Psoas muscle (tissue), 8 donors: Measurements from ENCODE around the gene PAK5. TPM values are rescaled to one million over a fixed set of nuclear protein-coding genes. Genes with fewer than 3 reads are reported as not detected.

Source experiments
- ATAC-seq, 4 donors: fragments of 200-7000 bp; cut with Tn5 transposase; one replicate each; pipeline ENCODE4 v1.9.1; 2020; ENCODE audit warnings: moderate library complexity in 3 of 4, mild to moderate bottlenecking in 2 of 4
- DNase-seq, 2 donors: peaks; one replicate each; pipeline ENCODE4 v3.0.0-alpha.2; 2020
- H3K27ac ChIP-seq: fragments of 200-600 bp; one replicate; pipeline ENCODE4 v1.8.0; 2022
- H3K27me3 ChIP-seq, 3 donors: fragments of 200-600 bp in 1 of 3; one replicate each; pipeline versions ENCODE4 v1.6.1 to v1.8.0; 2013 to 2022; ENCODE audit warnings: low read length in 2 of 3, mild to moderate bottlenecking in 2 of 3, moderate library complexity in 1 of 3; ENCODE audit not compliant: insufficient read depth in 3 of 3
- H3K36me3 ChIP-seq, 2 donors: fragments of 200-600 bp in 1 of 2; one replicate each; pipeline versions ENCODE4 v1.6.1 to v1.8.0; 2013 to 2022; ENCODE audit warnings: low read depth in 1 of 2, mild to moderate bottlenecking in 1 of 2, moderate library complexity in 1 of 2; ENCODE audit not compliant: insufficient read depth in 1 of 2
- H3K4me1 ChIP-seq: fragments of 200-600 bp; one replicate; pipeline ENCODE4 v1.8.0; 2022
- H3K4me3 ChIP-seq: fragments of 200-600 bp; one replicate; pipeline ENCODE4 v1.8.0; 2022; ENCODE audit warnings: mild to moderate bottlenecking
- H3K9me3 ChIP-seq: fragments of 200-600 bp; one replicate; pipeline ENCODE4 v1.8.0; 2022
- WGBS, 3 donors: extraction: QIAGEN DNeasy Blood & Tissue Kit; methylation state at CpG; one replicate each; pipeline versions ENCODE4 v1.1.6 to v1.1.7; 2013; 5-methylcytosine and 5-hydroxymethylcytosine counted together
- intact Hi-C, 2 donors: fragments of 100-400 bp; cut with DNase I; formaldehyde crosslinking; loops; one replicate each; pipeline versions ENCODE4 v1.11.0 to v1.14.2; 2022
- polyA plus RNA-seq, 3 donors: library from polyadenylated mRNA; stranded (reverse); fragments of 200-250 nt; gene quantifications; one replicate each; pipeline ENCODE4 v1.2.3, GENCODE V29; 2013
- total RNA-seq, 4 donors: library from RNA; stranded (reverse); fragmentation: NEBNext Ultra II Directional in 2 of 4; extraction: Animal tissue kit (Norgen Biotek cat#: 25700) in 2 of 4; gene quantifications; one replicate each; pipeline versions ENCODE4 v1.2.1 to v1.2.4, GENCODE V29; 2021 to 2023
- TF ChIP-seq, protein P1 (sequence below): fragments of 200-600 bp; IDR thresholded peaks from one replicate; pipeline ENCODE4 v1.8.0; 2022; ENCODE audit warnings: antibody characterized with exemption
- donor health status: healthy with polysubstance abuse.
- donor health status: DM: no; HTN: no; CAD: no; lungs with moderate emphysema.
- donor health status: Bipolar disorder and iron deficiency.
- donor health status: healthy.
- donor health status: DM: yes; HTN: yes; CAD: no.
- donor health status: DM: no; HTN: no; CAD: no.
- donor health status: DM: no; HTN: no; CAD: no.
- donor health status: DM: yes; HTN: yes; CAD: no.

Gene PAK5
- total and polyA plus RNA-seq, 7 donors: 0.01 TPM; not detected in 6

DNA sequence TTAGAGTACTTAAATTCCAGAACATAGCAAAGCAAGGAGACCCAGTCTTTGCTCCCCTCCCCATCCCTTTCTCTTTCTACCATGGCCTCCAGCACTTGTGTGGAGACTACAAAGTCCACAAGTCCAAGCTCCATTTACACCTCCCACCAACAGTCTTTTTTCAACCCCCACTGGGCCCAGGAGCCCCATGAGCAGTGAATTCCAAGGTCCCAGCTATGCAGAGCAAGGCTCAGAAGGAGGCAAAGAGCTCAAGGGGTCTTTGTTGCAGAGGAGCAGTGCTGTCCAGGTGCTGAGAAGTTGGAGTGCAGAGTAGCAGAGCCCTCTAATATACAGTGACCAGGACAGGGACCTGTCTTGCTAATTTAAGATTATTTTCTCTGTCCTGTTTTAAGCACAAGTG is 9.0 kb downstream of the PAK5 start:
- DNase-seq (no peak), ATAC-seq (no peak)
- Histone ChIP-seq H3K36me3 (no peaks in the 10 kb centered on the region), H3K27ac (no peak overlapping the region), H3K4me3 (no peak overlapping the region), H3K4me1 (no peaks in the 10 kb centered on the region), H3K9me3 (no peaks in the 10 kb centered on the region), H3K27me3 (no peaks in the 10 kb centered on the region)
- TF ChIP-seq, protein P1, sequence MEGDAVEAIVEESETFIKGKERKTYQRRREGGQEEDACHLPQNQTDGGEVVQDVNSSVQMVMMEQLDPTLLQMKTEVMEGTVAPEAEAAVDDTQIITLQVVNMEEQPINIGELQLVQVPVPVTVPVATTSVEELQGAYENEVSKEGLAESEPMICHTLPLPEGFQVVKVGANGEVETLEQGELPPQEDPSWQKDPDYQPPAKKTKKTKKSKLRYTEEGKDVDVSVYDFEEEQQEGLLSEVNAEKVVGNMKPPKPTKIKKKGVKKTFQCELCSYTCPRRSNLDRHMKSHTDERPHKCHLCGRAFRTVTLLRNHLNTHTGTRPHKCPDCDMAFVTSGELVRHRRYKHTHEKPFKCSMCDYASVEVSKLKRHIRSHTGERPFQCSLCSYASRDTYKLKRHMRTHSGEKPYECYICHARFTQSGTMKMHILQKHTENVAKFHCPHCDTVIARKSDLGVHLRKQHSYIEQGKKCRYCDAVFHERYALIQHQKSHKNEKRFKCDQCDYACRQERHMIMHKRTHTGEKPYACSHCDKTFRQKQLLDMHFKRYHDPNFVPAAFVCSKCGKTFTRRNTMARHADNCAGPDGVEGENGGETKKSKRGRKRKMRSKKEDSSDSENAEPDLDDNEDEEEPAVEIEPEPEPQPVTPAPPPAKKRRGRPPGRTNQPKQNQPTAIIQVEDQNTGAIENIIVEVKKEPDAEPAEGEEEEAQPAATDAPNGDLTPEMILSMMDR: no peak
- intact Hi-C loops: no loop called here

DNA sequence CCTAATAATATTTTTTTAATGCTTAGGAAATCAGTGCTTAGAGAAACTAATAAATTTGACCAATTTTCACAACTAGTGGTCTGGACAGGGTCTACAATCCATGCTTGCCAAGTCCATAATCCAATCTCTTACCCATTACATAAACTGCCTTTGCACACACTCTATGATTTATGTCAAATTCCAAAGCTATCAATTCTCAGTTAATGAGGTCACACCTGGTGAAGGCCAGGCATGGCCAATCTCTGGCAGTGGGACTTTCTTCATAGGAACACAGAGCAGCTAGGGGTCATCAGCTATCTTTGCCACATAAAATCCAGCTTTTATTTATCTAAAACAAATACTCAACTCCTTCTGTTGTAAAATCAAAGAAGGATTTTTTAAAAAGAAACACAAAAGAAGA is 21.2 kb downstream of the PAK5 start:
- Histone ChIP-seq H3K4me1 (no peaks in the 10 kb centered on the region), H3K9me3 (no peaks in the 10 kb centered on the region), H3K4me3 (no peak overlapping the region), H3K27ac (no peak overlapping the region), H3K36me3 (no peaks in the 10 kb centered on the region), H3K27me3 (no peaks in the 10 kb centered on the region)
- DNase-seq (no peak), ATAC-seq (no peak)
- TF ChIP-seq, protein P1: no peak
- intact Hi-C loops: no loop called here

DNA sequence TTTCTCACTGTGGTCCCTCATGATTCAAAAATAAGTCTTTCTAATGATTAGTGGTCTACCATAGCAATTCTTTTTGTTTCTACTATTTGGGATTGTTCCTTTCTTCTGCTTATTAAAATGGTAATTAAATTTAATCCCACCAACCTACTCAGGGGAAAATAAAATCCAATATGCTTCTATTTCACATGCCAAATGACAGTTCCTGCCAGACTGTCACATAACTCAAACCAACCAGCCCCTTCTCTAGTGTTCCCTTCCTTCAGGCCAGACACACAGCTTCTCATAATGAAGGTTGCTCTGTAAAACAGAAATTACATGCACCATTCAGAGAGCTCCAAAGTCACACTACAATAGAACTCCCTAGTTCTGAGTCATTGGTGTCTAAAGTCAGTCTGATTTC is 23.2 kb downstream of the PAK5 start:
- H3K36me3 ChIP-seq: no peaks in the 10 kb centered on the region
- ATAC-seq (no peak), DNase-seq (no peak)
- no peaks in the 10 kb centered on the region for H3K27me3 ChIP-seq
- intact Hi-C loops: no loop called here
- H3K4me1 ChIP-seq: no peaks in the 10 kb centered on the region
- TF ChIP-seq, protein P1: no peak
- H3K27ac ChIP-seq: no peak overlapping the region
- H3K9me3 ChIP-seq: no peaks in the 10 kb centered on the region
- H3K4me3 ChIP-seq: no peak overlapping the region

DNA sequence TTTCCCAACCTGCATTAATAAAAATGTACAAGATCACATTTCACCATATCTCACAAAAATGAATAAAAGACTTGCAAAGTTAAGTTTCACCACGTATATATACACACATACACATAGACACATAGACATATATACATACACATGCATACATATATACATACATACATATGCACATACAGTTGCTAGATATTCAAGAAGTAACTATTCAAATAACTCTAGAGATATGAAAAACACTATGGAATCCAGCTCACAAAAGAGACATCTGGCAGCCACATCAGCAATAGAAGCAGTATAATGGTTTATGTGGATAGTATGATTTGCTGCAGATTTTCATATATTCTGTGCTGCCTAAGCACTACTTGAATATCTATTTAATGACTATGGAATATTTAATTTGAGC is 28.1 kb downstream of the PAK5 start:
- intact Hi-C loops: no loop called here
- no peaks in the 10 kb centered on the region for H3K27me3 ChIP-seq
- TF ChIP-seq, protein P1: no peak
- no peak overlapping the region for H3K4me3 ChIP-seq
- no peaks in the 10 kb centered on the region for H3K4me1 ChIP-seq
- H3K27ac ChIP-seq: no peak overlapping the region
- no peaks in the 10 kb centered on the region for H3K9me3 ChIP-seq
- 61 to 67% (median 66%) methylated on average over 1 of the region's 1 CpG for WGBS, 3 donors
- no peaks in the 10 kb centered on the region for H3K36me3 ChIP-seq
- DNase-seq (no peak), ATAC-seq (no peak)

DNA sequence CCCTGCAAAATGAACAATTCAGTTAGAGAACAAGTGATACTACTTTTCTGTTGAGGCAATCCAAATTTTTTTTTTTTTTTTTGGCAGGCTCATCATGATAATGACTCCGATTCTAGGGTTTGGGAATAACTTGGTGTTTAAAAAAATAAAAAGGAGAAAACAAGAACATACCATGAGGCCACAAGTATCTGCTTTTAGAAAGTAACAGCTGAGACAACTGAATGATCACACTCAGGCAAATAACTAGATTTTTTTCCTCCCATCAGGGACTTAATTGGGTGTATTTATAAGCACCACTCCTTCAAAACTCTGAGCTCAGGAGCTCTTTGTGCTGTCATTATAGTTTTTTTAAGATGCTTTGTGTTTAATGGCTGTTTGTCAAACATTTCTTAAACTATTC is 29.6 kb downstream of the PAK5 start:
- no peaks in the 10 kb centered on the region for H3K36me3 ChIP-seq
- TF ChIP-seq, protein P1: no peak
- no peaks in the 10 kb centered on the region for H3K4me1 ChIP-seq
- H3K9me3 ChIP-seq: no peaks in the 10 kb centered on the region
- H3K27ac ChIP-seq: no peak overlapping the region
- ATAC-seq: no peak
- intact Hi-C loops: no loop called here
- no peaks in the 10 kb centered on the region for H3K27me3 ChIP-seq
- 42 to 64% (median 56%) methylated on average over 1 of the region's 1 CpG for WGBS, 3 donors
- DNase-seq: no peak
- no peak overlapping the region for H3K4me3 ChIP-seq
